Fibroblast of lung (primary cell): ENCODE measurements around the gene GRIPAP1. TPM values are rescaled to one million over a fixed set of nuclear protein-coding genes. Genes with fewer than 3 reads are reported as not detected.

Experiments
- DNase-seq, 2 donors: peaks; one replicate each; pipeline versions ENCODE4 v3.0.0 to v3.0.0-alpha.2; 2010; ENCODE audit warnings: low read depth in 2 of 2
- H2AFZ ChIP-seq: 2 replicates; pipeline ENCODE4 v1.5.1; 2012; ENCODE audit warnings: low read length, control low read depth, inconsistent platforms
- H3K27ac ChIP-seq: 2 replicates; pipeline ENCODE4 v1.5.1; 2011; ENCODE audit warnings: low read length, control low read depth; ENCODE audit not compliant: insufficient read depth
- H3K27me3 ChIP-seq: 2 replicates; pipeline ENCODE4 v1.5.1; 2011; ENCODE audit warnings: mild to moderate bottlenecking, low read length; ENCODE audit not compliant: control insufficient read depth, insufficient read depth
- H3K36me3 ChIP-seq: 2 replicates; pipeline ENCODE4 v1.5.1; 2011; ENCODE audit warnings: low read length; ENCODE audit not compliant: control insufficient read depth, insufficient read depth
- H3K4me1 ChIP-seq: 2 replicates; pipeline ENCODE4 v1.5.1; 2011; ENCODE audit warnings: low read length; ENCODE audit not compliant: control insufficient read depth, insufficient read depth; ENCODE audit errors: extremely low read depth
- H3K4me2 ChIP-seq: 2 replicates; pipeline ENCODE4 v1.5.1; 2011; ENCODE audit warnings: low read length, control low read depth; ENCODE audit not compliant: insufficient read depth; ENCODE audit errors: extremely low read depth
- H3K4me3 ChIP-seq, 4 experiments: fragments of 200-600 bp in 1 of 4; sonication (generic) in 1 of 4; replicated peaks in 1 of 4; 2 replicates each; pipeline ENCODE4 v1.5.1; 2011 to 2016; ENCODE audit warnings: low read length in 4 of 4, low read depth in 3 of 4, mild to moderate bottlenecking in 3 of 4, control low read depth in 2 of 4, inconsistent platforms in 1 of 4, mixed read lengths in 1 of 4; ENCODE audit not compliant: insufficient read depth in 1 of 4; ENCODE audit errors: control extremely low read depth in 1 of 4
- H3K79me2 ChIP-seq: 2 replicates; pipeline ENCODE4 v1.5.1; 2012; ENCODE audit warnings: mild to moderate bottlenecking, low read length, inconsistent platforms; ENCODE audit not compliant: control insufficient read depth, insufficient read depth
- H3K9ac ChIP-seq: 2 replicates; pipeline ENCODE4 v1.5.1; 2011; ENCODE audit warnings: mild to moderate bottlenecking, low read length, control low read depth; ENCODE audit not compliant: insufficient read depth
- H3K9me3 ChIP-seq: 2 replicates; pipeline ENCODE4 v1.5.1; 2012; ENCODE audit warnings: low read depth, low read length; ENCODE audit not compliant: control insufficient read depth, insufficient read depth
- H4K20me1 ChIP-seq: 2 replicates; pipeline ENCODE4 v1.5.1; 2011; ENCODE audit warnings: low read length; ENCODE audit not compliant: control insufficient read depth, insufficient read depth; ENCODE audit errors: extremely low read depth
- EZH2 ChIP-seq: IDR thresholded peaks from 2 replicates; pipeline ENCODE4 v1.5.1; 2012; ENCODE audit warnings: low read length, control low read depth, mild to moderate bottlenecking; ENCODE audit errors: missing control alignments
- polyA plus RNA-seq, 2 donors: library from polyadenylated mRNA; depleted of rRNA in 1 of 2; stranded (reverse) in 1 of 2; unstranded in 1 of 2; fragments of >200 nt; gene quantifications; 2 replicates each; pipeline ENCODE4 v1.2.1, GENCODE V29; 2011 to 2012; ENCODE audit warnings: missing spikeins in 1 of 2
- total RNA-seq: library from RNA; depleted of rRNA; stranded (reverse); fragments of >200 nt; gene quantifications from 2 replicates; pipeline ENCODE4 v1.2.1, GENCODE V29; 2014
- TF ChIP-seq, protein P1 (sequence below), 2 donors: IDR thresholded peaks in 1 of 2; conservative IDR thresholded peaks in 1 of 2; 1 replicate in 1 of 2; 2 replicates in 1 of 2; pipeline ENCODE4 v1.5.1; 2011 to 2012; ENCODE audit warnings: low read length in 2 of 2, control low read depth in 1 of 2, inconsistent platforms in 1 of 2, low read depth in 1 of 2, mild to moderate bottlenecking in 1 of 2

GRIPAP1 gene
- total and polyA plus RNA-seq, 2 donors (not counting 1 experiment from before 2014, with no cell fraction given): 18.5 to 26.4 TPM

DNA sequence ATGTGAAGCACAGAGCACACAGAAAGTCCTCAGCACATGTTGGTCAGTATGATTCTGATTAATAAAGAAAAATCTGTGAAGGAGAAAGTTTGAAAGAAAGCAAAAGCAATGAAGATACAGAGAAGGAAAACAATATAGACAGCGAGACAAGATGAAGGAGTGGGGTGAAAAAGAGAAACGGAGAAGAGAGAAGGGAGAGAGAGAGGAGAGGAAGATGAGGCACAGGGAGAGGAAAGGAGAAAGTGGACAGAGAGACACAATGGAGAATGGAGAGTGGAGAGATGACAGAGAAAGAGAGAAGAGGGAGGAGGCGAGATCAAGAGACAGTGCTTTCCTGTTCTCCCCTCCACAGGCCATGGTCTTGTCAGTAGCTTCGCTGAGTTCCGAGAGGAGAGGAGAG lies 26.5 kb downstream of the GRIPAP1 start:
- Histone ChIP-seq H3K9me3 (no peaks in the 10 kb centered on the region), H3K27me3 (no peaks in the 10 kb centered on the region), H3K36me3 (no peaks in the 10 kb centered on the region), H3K79me2 (no peaks in the 10 kb centered on the region), H3K4me2 (no peak overlapping the region), H2AFZ (no peak overlapping the region), H3K4me3 (no peak overlapping the region), H3K9ac (no peak overlapping the region), H4K20me1 (no peaks in the 10 kb centered on the region), H3K4me1 (peaks cover 2% of the 10 kb centered on the region), H3K27ac (no peak overlapping the region)
- no peak for TF ChIP-seq EZH2
- DNase-seq: no peak

DNA sequence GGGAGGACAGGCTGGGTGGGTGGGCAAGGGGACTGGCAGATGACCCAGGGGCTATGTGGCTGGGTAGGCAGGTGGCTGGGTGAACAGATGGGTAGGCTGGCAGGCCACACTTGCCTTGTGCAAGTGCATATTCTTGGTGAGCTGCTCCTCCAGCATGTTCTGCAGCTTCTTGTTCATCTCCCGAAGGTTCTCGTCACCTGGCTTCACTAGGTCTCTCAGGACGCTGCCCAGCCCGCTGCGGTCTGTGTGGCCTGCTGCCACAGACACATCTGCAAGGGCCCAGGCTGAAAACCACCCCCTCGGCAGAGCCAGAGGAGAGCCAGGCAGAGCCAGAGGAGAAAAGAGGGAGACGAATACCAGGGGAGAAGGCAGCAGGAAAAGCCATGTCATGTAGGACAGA lies 27.0 kb downstream of the GRIPAP1 start:
- no peak for DNase-seq
- no peak overlapping the region for H3K9ac ChIP-seq
- H3K27me3 ChIP-seq: no peaks in the 10 kb centered on the region
- H3K36me3 ChIP-seq: no peaks in the 10 kb centered on the region
- H3K4me1 ChIP-seq: peaks cover 2% of the 10 kb centered on the region
- H3K4me2 ChIP-seq: no peak overlapping the region
- no peaks in the 10 kb centered on the region for H3K79me2 ChIP-seq
- no peak overlapping the region for H3K27ac ChIP-seq
- H4K20me1 ChIP-seq: no peaks in the 10 kb centered on the region
- TF ChIP-seq EZH2: no peak
- TF ChIP-seq, protein P1, sequence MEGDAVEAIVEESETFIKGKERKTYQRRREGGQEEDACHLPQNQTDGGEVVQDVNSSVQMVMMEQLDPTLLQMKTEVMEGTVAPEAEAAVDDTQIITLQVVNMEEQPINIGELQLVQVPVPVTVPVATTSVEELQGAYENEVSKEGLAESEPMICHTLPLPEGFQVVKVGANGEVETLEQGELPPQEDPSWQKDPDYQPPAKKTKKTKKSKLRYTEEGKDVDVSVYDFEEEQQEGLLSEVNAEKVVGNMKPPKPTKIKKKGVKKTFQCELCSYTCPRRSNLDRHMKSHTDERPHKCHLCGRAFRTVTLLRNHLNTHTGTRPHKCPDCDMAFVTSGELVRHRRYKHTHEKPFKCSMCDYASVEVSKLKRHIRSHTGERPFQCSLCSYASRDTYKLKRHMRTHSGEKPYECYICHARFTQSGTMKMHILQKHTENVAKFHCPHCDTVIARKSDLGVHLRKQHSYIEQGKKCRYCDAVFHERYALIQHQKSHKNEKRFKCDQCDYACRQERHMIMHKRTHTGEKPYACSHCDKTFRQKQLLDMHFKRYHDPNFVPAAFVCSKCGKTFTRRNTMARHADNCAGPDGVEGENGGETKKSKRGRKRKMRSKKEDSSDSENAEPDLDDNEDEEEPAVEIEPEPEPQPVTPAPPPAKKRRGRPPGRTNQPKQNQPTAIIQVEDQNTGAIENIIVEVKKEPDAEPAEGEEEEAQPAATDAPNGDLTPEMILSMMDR (conservative IDR thresholded peaks at IDR 0.05 in 1 of 2, IDR thresholded peaks at IDR 0.05 in 1 of 2; ENCODE audit: low read depth in 1 of 2, low read length in 2 of 2): no peak
- H3K4me3 ChIP-seq: no peak overlapping the region
- H3K9me3 ChIP-seq: no peaks in the 10 kb centered on the region
- H2AFZ ChIP-seq: no peak overlapping the region

DNA sequence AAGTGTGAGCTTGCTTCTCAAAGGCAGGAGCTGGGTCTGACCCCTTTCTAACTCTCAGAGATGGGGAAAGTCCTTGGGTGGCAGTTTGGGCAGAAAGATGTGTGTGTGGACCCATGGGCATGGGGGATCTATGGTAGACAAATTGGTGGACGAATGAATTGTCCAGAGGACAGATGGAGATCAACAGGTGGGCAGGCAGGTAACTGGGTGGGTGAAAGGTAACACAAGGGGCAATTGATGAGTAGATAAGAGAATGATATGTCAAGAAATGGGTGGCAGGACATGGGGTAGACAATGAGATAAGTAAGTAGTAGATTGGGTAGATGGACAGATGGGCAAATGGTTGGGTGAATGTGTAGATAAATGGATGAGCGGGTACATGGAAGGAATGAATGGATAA lies 27.5 kb downstream of the GRIPAP1 start:
- Histone ChIP-seq H3K9ac (no peak overlapping the region), H4K20me1 (no peaks in the 10 kb centered on the region), H2AFZ (no peak overlapping the region), H3K4me2 (no peak overlapping the region), H3K9me3 (no peaks in the 10 kb centered on the region), H3K27ac (no peak overlapping the region), H3K4me1 (peaks cover 2% of the 10 kb centered on the region), H3K27me3 (no peaks in the 10 kb centered on the region), H3K36me3 (no peaks in the 10 kb centered on the region), H3K79me2 (no peaks in the 10 kb centered on the region), H3K4me3 (no peak overlapping the region)
- TF ChIP-seq, protein P1 (conservative IDR thresholded peaks at IDR 0.05 in 1 of 2, IDR thresholded peaks at IDR 0.05 in 1 of 2; ENCODE audit: low read depth in 1 of 2, low read length in 2 of 2): no peak
- no peak for DNase-seq
